Measurements from ENCODE around the gene PCNT.

PCNT gene

DNA sequence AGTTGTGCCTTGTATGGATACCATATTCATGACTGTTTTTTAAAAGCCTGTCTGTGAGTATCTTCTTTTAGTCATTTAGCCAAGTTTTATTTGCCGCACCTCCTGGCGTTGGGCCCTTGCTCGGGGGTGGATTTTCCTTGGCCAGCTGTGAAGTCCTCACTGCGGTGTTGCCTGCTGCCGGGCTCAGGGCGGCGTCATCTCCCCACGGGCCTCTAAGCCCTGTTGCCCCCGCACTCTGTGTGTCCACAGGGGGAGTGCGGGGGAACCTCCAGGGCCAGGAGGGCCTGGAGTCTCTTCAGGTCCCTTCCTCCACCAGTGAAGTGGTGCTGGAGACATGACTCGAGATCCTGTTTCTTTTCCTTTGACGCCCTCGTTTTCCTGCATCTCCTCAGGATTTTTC, 69.0 kb downstream of the PCNT start:
- TF ChIP-seq, protein P1, sequence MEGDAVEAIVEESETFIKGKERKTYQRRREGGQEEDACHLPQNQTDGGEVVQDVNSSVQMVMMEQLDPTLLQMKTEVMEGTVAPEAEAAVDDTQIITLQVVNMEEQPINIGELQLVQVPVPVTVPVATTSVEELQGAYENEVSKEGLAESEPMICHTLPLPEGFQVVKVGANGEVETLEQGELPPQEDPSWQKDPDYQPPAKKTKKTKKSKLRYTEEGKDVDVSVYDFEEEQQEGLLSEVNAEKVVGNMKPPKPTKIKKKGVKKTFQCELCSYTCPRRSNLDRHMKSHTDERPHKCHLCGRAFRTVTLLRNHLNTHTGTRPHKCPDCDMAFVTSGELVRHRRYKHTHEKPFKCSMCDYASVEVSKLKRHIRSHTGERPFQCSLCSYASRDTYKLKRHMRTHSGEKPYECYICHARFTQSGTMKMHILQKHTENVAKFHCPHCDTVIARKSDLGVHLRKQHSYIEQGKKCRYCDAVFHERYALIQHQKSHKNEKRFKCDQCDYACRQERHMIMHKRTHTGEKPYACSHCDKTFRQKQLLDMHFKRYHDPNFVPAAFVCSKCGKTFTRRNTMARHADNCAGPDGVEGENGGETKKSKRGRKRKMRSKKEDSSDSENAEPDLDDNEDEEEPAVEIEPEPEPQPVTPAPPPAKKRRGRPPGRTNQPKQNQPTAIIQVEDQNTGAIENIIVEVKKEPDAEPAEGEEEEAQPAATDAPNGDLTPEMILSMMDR (IDR thresholded peaks at IDR 0.05) = no peak

DNA sequence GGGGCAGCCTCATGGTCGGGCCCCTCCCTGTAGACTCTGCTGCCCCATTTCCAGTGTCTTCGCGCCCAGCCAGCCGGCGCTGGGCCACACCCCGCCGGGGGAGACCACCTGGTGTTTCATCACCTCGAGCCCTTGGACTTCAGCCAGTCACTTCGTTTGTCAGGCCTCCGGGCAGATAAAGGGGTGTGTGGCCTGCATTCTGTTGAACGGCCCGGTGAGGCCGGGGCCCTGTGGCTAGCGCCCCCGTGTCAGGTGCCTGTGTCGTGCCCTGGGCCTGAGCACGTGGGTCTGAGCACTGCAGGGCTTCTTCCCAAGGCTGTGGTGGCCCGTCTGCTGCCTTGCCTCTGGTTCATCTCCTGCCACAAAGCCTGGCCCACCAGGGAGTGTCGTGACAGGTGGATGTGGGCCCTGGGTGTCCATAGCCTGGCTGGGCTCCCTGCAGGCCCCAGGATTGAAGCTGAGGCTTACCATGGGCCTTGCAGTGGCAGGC, 69.5 kb downstream of the PCNT start:
- TF ChIP-seq, protein P1 (IDR thresholded peaks at IDR 0.05) = no peak

GRCh38 chr21:46393941-46394594, 70.1 kb downstream of the PCNT start:
- TF ChIP-seq, protein P1 (IDR thresholded peaks at IDR 0.05) = no peak

DNA sequence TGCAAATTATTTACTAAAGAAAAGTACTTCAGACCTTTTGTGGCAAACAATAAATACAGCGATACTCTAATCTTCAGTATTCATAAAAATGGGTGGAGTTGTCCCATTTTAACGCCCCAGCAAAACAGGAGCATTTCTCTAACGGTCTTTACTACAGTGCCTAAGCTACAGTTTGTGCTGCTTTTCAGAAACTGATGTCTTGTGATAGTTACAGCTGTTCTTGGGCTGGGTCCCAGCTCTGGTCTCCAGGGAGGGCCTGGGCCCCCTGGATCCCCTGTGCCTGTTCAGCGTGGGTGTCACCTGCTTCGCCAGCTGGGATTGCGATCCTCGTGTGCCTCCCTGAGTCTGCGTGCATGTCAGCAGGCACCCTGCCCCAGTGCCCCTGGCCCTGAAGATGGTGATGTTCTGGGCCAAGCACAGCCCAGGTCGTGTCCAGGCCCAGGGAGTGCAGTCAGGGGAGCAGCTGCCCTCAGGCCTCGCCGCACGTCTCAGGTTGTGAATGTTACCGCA, 70.7 kb downstream of the PCNT start:
- TF ChIP-seq, protein P1 (IDR thresholded peaks at IDR 0.05) = no peak

- TF ChIP-seq, protein P1 (IDR thresholded peaks at IDR 0.05) = no peak
Observed at GRCh38 chr21:46397211-46397905, 73.4 kb downstream of the PCNT start.

- TF ChIP-seq, protein P1 (IDR thresholded peaks at IDR 0.05) = no peak
Observed at GRCh38 chr21:46397993-46398392, 74.0 kb downstream of the PCNT start.

- TF ChIP-seq, protein P1 (IDR thresholded peaks at IDR 0.05) = no peak
Observed at GRCh38 chr21:46399129-46399528, 75.2 kb downstream of the PCNT start.

Measured in LNCAP (cell line).